Panc1 (cell line): ENCODE data around the gene SLC4A8.

Source experiments
- POLR2AphosphoS5 ChIP-seq: IDR thresholded peaks from 2 replicates; pipeline ENCODE4 v1.6.1; 2012; ENCODE audit warnings: mild to moderate bottlenecking, low read depth, low read length, moderate library complexity
- SIN3A ChIP-seq: IDR thresholded peaks from 2 replicates; pipeline ENCODE4 v1.6.1; 2012; ENCODE audit warnings: low read depth, mild to moderate bottlenecking, low read length, moderate library complexity, borderline replicate concordance; ENCODE audit not compliant: insufficient read depth
- TCF7L2 ChIP-seq: IDR thresholded peaks from 2 replicates; pipeline ENCODE4 v1.6.1; 2011; ENCODE audit warnings: mild to moderate bottlenecking, low read depth, low read length, inconsistent platforms
- TF ChIP-seq, protein P1 (sequence below): fragments of 450-650 bp; IDR thresholded peaks from 2 replicates; pipeline ENCODE4 v1.5.1; 2017; ENCODE audit warnings: mild to moderate bottlenecking

DNA sequence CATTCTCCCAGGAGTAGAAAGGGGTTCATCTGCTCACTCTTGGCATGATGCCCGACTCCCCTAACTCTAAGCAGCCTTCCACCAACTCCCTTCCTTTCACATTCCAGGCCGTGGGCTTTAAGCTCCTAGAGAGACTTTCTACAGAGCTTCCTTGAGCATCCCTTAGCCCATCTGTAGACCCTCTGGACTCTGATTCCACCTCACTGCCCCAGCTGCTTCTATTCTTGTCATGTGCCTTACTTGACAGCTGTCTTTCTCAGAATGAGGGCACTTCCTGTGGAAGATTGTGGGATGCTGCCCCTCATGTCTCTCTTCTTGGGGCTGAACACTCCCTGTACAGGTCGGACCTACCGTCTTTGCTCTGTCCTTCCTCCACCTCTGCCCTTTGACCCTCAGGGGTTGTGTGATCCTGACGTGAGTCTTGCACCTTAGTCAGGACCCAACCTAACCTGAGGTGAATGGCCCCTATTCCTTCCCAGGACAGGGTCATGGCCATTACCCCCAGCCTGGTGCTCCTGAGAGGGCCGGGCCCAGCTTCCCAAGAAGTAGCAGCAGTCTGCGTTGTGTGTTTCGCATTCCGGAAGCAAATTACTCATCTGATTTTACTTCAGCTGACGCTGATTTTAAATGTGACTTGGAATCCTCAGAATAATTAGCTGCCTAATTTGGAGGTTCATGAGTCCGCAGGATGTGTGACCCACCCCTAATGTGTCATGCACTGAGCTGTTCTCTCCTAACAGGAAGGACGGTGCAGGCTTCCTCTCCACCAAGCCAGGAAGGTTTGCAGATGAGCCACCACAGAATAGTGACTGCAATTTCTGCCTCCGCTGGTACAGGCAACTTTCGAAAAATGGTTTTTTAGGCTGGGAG lies 30.7 kb upstream of the SLC4A8 start:
- TF ChIP-seq, protein P1, sequence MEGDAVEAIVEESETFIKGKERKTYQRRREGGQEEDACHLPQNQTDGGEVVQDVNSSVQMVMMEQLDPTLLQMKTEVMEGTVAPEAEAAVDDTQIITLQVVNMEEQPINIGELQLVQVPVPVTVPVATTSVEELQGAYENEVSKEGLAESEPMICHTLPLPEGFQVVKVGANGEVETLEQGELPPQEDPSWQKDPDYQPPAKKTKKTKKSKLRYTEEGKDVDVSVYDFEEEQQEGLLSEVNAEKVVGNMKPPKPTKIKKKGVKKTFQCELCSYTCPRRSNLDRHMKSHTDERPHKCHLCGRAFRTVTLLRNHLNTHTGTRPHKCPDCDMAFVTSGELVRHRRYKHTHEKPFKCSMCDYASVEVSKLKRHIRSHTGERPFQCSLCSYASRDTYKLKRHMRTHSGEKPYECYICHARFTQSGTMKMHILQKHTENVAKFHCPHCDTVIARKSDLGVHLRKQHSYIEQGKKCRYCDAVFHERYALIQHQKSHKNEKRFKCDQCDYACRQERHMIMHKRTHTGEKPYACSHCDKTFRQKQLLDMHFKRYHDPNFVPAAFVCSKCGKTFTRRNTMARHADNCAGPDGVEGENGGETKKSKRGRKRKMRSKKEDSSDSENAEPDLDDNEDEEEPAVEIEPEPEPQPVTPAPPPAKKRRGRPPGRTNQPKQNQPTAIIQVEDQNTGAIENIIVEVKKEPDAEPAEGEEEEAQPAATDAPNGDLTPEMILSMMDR = no peak
- TF ChIP-seq TCF7L2 (no peak), SIN3A (no peak), POLR2AphosphoS5 (no peak)
